Measurements from ENCODE around the gene POMC. TPM values are rescaled to one million over a fixed set of nuclear protein-coding genes. Genes with fewer than 3 reads are reported as not detected.
"Not testable (repeated sequence)": the region's sequence is repeated elsewhere in the genome, so short reads cannot be mapped to it uniquely, and the experiment has no call there.

POMC gene
- total RNA-seq: 0.78 TPM

DNA sequence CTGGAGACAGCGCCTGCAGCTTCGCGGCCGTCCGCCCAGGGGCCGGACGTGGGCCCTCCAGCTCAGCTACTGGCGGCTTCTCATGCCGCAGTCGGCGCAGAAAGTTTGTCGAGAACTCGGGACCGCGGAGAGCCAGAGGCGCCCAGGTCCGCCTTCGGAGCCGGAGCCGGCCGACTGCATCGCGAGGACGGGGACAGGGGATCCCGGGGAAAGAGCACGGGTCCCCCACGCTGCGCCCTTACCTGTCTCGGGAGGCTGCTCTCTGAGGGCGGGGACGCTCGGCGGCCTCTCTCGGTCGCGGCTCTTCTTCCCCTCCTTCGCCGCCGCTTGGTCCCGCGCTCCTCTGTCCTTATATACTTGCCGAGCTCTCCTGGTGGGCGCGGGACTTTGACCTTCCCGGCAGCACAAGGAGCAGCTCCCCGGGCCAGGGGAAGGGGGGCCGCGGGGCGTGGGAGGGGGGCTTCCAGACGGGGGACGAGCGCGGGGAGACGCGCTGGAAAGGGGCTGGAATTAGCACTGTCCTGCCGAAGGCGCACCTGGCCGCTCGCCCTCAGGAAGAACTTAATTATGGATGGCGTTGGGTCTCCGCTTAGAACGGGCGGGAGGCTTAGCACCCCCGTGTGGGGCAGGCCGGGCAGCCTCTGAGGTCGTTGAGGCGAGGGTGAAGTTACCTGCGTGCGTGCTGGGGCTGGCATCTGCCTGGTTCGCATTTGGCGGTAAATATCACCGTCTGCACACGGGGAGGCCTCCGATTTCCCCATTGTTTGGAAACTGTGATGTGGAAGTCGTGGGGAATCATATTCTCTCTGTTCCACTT is at the start of gene POMC:
TSS of gene POMC (minus strand) at position 325 of the 817 bp plus-strand sequence. CDS start 3,808 bp downstream, outside the sequence.
- DNase-seq: no peak

GRCh38 chr2:25218100-25218499 is 49.7 kb upstream of the POMC start:
- no peak for DNase-seq

- DNase-seq: no peak
These were observed 47.7 kb upstream of the POMC start for GRCh38 chr2:25215948-25216679.

DNA sequence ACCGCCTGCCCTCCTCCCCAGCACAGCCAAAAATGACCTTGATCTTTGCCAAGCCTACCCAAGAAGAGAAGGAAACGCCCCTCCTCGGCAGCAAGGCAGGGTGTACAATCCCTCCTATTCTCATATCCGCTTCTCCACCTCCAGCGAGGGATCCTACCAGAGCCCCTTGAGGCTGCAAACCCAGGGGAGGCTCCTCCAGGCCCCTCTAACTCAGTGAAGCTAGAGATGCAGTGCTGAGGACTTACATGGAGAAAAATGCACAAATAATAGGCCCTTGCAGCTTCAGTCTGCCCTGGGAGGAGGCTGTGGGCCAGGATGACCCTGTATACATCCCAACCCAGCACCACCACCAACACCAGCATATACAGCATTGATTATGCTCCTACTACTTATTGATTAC is 46.9 kb upstream of the POMC start:
- no peak for DNase-seq

DNA sequence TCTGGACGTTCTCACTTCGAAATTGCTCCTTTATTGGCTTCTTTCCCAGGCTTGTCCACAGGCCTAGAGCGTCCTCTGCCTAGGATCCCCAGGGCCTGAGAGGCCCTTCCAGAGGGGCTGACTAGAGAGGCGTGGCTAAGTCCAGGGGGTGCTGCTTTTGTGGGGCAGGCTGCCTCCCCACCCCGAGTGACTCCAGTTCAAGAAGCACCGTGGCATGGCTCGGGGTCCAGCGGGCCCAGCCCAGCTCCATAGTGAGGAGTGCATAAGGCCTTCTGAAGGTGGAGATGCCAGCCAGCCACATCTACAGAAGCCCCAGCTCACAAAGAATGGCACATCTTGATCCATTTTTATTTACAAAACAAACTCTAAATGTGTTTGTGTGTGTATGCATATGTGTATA is 44.8 kb upstream of the POMC start:
- no peak for DNase-seq

DNA sequence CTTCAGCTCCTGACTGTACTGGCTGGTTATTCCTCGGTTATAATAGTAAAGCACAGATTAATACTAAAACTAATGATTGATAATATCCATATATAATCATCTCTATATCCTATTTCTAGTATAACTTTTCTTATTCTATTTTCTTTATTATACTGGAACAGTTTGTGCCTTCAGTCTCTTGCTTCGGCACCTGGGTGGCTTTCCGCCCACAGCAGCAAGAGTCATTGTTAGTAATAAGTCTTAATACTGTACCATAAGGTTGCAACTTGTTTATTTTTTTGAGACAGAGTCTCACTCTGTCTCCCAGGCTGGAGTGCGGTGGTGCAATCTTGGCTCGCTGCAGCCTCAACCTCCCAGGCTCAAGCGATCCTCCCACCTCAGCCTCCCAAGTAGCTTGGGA is 42.5 kb upstream of the POMC start:
- DNase-seq: not testable (repeated sequence)

DNA sequence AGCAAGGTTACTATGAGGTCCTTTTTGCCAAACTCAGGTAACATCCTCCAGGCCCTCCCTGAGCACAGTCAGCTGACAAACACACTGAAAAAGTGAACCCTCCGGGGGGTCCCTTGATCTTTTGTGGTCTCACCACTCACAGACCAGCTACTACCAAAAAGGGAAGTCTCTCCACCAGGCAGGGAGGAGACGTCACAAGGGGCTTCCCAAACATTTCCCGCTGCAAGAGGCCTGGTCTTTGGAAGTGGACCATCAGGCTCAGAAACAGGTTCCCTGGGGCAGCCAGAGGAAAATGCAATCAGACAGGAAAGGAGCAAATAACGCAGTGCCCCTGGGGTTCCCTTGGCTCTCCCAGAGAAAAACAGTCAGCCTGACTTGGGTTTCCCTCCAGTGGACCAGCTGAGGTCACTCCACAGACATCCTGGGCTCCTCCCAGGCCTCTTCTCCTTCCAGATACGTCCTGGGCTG is 38.7 kb upstream of the POMC start:
- no peak for DNase-seq

DNA sequence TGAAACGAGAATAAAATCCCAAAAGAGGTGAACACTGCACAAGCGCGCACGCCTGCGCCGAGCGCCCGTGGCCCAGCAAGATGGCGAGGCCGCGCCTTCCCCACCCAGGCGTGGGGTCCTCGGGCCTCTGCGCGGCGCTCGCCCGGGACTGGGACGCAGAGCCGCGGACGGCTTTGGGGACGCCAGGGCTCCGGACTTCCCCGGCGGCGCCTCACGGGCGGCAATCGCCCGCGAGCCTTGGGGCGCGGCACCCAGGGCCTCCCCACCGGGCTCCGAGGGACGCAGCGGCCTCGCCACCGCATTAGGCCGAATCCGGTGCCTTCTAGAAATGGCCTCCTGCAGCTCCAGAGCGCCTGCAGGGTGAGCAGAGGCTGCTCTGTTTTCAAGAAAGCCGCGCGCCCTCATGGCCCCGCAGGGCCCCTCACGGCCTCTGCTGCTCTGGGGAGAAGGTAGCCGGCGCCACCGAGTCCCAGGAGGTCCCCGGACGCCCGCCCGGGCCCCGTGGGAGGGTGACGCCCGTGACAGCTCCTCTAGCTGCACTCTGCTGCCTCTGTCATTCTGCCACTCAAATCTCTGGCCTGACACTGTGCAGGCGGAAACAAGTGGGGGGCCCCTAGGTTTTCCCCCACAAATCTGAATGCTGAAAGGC is 35.9 kb upstream of the POMC start:
- DNase-seq: no peak

DNA sequence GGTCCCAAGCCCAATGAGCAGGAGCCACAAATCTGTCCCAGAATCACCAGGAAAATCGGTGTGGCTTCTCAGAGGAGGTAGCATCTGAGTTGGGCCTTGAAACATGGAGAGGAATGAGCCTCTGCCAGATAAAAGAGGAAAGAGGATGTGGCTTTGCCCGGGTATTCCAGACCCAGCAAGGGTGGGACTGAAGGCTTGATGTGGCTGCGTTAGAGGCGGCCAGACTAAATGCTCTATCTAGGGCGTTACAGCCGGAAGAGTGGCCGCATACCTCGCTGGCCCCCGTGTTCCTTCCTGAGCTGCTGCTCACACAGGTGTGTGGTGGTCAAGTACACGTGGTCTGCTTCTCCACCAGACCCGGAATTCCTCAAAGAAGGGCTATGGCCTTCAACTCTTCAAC is 33.9 kb upstream of the POMC start:
- no peak for DNase-seq

DNA sequence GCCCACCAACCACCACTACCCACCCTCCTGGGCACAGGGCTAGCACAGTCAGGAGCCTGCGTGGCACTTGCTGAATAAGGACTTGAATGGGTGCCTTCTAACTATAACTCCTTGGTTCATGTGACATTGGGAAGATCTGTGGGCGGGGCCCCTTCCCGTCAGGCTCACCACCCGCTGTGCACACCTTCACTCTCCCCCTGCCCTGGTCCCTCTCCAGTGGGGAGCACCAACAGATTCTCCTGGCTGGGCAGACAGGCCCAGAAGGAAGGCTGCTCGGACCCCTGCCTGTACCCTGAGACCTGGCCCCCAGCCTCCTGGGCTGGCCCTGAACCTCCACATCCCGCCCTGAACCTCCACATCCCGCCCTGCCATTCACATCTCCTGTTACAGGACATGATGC is 33.4 kb upstream of the POMC start:
- DNase-seq: no peak

DNA sequence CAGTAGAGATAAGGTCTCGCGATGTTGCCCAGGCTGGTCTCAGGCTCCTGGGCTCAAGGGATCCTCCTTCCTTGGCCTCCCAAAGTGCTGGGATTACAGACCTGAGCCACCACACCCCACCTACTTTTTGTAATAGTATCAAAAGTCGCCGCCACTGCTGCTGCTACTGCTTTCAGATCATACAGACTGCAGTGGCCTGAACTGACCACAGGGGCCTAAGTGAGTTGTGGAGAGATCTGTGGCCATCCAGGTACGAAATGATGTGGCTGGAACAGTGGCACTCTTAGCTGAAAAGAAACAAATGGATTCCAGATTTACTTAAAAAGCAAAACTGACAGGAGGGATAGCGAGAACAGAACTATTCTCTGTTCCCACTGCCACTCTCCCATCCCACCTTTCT is 32.9 kb upstream of the POMC start:
- no peak for DNase-seq

GRCh38 chr2:25198576-25198975 is 30.2 kb upstream of the POMC start:
- DNase-seq: no peak

- no peak for DNase-seq
These were observed 29.8 kb upstream of the POMC start for GRCh38 chr2:25198209-25198525.

- no peak for DNase-seq
These were observed 29.2 kb upstream of the POMC start for GRCh38 chr2:25197336-25198208.

- DNase-seq: no peak
These were observed 26.3 kb upstream of the POMC start for GRCh38 chr2:25194576-25195122.

GRCh38 chr2:25190536-25190935 is 22.2 kb upstream of the POMC start:
- no peak for DNase-seq

- DNase-seq: no peak
These were observed 20.0 kb upstream of the POMC start for GRCh38 chr2:25188405-25188804.

DNA sequence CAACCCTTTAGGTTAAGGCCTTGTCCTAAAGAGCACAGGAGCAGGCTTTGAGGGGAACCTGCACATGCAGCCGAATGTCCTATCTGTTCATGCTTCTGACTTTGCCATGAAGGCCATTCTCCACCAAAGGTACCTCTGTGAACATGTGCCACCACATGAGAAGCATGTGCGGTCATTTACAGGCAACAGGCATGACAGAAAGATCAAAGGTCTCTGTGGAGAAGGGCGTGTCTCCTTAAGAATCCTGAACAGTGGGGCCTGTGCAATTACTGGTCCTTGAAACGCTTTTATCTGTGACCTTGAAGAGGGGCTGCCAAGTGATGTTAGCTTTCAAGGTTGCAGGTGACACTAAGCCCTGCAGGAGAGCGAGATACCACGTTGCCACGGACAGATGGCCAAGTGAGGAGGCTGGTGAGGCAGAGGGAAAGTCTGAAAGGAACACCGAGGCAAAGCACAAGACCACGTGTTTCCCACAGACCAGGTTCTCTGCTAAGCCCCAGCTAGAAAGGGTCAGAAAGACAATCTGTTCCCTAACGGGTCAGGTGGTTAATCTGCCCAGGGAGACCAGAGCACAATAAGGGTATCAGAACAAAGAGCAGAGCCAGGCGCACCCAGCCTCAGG is 19.5 kb upstream of the POMC start:
- no peak for DNase-seq

- DNase-seq: no peak
These were observed 15.9 kb upstream of the POMC start for GRCh38 chr2:25184254-25184653.

GRCh38 chr2:25178976-25179375 is 10.6 kb upstream of the POMC start:
- no peak for DNase-seq

DNA sequence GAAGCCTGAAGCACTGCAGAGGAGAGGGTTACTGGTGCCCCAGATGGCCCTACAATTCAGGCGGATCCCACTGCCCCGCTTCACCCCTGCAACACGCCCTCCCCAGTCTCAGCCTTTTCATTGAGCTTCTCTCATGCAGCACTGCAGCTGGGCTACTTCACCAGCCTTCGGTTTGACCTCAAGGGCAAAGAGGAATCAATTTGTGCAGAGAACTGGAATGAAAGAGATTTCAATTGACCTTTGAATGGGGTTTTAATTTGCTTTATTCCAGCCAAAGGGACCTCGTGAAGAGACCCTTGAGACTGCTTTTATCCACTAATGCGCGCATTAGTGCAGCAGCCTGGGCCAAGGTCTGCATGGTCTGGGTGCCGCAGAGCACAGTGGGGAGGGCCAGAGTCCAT is 8.8 kb upstream of the POMC start:
- no peak for DNase-seq

Data from occipital lobe (tissue), 2 donors.